Subcutaneous adipose tissue (tissue), 4 donors: ENCODE results near the gene ULK3. TPM values are rescaled to one million over a fixed set of nuclear protein-coding genes. Genes with fewer than 3 reads are reported as not detected.

ENCODE experiments used
- total RNA-seq, 4 donors: library from RNA; depleted of rRNA; stranded (reverse); fragments of >200 nt; gene quantifications; one replicate each; pipeline ENCODE4 v1.1.0, GENCODE V29; 2016
- TF ChIP-seq, protein P1 (sequence below): fragments of 450-650 bp; IDR thresholded peaks from one replicate; pipeline ENCODE4 v1.5.1; 2016; ENCODE audit warnings: low read depth, mild to moderate bottlenecking, control low read depth, antibody characterized with exemption, moderate library complexity

The ULK3 gene
- total RNA-seq, 4 donors from 2014 or later, result 23.8 to 29.8 (median 28.7) TPM

DNA sequence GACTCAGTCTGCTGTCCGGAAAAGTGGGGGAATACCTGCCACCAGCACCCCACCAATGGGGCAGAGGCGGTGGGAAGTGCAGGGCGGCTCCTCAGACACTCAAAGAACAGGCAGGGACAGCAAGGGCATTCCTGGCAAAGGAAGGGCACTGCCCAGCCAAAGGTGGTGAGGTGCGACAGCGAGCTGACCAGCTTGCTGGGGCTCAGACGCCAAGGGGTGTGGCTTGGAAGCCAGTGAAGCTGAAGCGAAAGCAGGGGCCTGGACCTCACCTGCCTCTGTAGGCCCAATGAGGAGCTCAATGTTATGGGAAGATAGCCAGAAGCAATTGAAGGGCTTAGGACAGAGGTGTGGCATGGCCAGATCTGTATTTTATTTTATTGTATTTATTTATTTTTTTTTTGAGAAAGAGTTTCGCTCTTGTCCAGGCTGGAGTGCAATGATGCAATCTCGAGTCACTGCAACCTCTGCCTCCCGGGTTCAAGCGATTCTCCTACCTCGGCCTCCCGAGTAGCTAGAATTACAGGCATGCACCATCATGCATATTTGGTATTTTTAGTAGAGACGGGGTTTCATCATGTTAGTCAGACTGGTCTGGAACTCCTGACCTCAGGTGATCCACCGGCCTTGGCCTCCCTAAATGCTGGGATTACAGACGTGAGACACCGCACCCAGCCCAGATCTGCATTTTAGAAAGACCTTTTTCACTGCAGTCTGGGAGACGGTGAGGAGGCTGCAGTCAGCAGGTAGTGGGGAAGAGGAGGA is 34.7 kb downstream of the ULK3 start:
- TF ChIP-seq, protein P1, sequence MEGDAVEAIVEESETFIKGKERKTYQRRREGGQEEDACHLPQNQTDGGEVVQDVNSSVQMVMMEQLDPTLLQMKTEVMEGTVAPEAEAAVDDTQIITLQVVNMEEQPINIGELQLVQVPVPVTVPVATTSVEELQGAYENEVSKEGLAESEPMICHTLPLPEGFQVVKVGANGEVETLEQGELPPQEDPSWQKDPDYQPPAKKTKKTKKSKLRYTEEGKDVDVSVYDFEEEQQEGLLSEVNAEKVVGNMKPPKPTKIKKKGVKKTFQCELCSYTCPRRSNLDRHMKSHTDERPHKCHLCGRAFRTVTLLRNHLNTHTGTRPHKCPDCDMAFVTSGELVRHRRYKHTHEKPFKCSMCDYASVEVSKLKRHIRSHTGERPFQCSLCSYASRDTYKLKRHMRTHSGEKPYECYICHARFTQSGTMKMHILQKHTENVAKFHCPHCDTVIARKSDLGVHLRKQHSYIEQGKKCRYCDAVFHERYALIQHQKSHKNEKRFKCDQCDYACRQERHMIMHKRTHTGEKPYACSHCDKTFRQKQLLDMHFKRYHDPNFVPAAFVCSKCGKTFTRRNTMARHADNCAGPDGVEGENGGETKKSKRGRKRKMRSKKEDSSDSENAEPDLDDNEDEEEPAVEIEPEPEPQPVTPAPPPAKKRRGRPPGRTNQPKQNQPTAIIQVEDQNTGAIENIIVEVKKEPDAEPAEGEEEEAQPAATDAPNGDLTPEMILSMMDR, result no peak

DNA sequence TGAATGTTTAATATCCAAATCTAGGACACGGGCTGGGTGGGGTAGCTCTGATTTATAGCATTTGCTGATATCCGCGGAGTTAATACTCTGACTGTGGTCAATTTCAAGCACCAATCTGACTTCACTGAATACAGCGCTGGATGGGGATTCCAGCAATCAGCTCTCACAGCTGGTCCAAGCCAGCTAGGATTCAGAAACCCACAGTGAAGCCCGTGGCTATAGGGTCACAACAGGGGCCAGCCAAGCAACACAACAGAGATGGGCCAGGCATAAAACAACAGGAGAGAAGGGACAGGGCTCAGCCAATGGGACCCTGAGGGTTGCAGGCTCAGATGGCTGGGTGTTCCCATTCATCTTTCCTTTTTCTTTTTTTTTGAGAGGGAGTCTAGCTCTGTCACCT is 35.7 kb downstream of the ULK3 start:
- TF ChIP-seq, protein P1, result no peak

DNA sequence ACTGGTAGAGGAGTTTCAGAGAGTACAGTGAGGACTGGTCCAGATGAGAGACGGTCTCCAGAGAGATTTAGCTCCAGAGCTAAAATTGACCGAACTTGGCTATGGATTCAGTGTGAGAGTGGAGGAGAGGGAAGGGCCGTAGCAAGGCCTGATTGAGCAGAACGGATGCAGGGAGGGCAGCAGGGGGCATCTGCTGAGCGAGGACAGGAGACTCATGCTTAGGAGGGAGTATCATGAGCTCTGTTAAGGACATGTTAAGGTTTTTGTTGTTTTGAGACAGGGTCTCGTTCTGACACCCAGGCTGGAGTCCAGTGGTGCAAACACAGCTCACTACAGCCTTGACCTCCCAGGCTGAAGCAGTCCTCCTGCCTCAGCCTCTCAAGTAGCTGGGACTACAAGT is 38.0 kb downstream of the ULK3 start:
- TF ChIP-seq, protein P1, result no peak

DNA sequence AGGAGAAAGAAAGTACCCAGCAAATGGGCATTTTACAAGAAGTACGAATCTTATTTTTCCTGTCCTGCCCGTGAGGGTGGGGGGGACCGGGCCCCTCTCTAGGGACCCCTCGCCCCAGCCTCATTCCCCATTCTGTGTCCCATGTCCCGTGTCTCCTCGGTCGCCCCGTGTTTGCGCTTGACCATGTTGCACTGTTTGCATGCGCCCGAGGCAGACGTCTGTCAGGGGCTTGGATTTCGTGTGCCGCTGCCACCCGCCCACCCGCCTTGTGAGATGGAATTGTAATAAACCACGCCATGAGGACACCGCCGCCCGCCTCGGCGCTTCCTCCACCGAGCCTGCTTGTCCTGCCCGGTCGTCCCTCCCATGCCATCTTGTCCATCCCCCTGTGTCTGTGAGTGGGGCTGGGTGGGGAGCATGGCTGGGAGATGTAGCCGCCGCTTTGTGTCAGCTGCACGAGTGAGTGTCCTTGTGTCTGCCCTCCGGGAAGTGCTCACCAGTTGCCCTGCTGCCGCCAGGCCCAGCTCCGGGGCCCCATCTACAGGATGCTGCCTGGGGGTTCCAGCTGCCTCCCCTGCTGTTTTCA is 40.0 kb downstream of the ULK3 start:
- TF ChIP-seq, protein P1, result no peak

DNA sequence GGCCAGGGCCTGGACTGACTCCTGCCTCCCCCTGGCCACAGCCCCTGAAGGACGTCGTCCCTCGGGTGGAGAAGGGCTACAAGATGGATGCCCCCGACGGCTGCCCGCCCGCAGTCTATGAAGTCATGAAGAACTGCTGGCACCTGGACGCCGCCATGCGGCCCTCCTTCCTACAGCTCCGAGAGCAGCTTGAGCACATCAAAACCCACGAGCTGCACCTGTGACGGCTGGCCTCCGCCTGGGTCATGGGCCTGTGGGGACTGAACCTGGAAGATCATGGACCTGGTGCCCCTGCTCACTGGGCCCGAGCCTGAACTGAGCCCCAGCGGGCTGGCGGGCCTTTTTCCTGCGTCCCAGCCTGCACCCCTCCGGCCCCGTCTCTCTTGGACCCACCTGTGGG is 40.7 kb downstream of the ULK3 start:
- TF ChIP-seq, protein P1, result no peak

DNA sequence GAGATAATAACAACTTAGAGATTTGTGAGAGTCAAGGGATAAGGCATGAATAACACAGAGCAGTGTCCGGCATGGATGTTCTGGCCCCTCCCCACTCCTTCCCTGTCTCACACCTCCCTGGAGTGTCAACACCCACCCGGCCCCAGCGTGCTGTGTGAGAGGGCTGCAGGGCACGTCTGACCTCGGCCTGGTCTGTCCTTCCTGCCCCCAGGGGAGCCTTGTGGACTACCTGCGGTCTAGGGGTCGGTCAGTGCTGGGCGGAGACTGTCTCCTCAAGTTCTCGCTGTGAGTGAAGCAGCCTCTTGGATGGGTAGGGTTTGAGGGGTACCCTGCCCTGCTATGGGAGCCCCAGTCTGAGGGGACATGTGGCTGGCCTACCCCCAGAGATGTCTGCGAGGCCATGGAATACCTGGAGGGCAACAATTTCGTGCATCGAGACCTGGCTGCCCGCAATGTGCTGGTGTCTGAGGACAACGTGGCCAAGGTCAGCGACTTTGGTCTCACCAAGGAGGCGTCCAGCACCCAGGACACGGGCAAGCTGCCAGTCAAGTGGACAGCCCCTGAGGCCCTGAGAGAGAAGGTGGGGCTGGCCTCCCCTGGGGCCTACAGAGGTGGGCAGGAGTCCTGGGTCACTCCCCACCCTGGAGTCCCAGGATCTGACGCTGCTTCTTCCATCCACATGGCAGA is 41.5 kb downstream of the ULK3 start:
- TF ChIP-seq, protein P1, result no peak

DNA sequence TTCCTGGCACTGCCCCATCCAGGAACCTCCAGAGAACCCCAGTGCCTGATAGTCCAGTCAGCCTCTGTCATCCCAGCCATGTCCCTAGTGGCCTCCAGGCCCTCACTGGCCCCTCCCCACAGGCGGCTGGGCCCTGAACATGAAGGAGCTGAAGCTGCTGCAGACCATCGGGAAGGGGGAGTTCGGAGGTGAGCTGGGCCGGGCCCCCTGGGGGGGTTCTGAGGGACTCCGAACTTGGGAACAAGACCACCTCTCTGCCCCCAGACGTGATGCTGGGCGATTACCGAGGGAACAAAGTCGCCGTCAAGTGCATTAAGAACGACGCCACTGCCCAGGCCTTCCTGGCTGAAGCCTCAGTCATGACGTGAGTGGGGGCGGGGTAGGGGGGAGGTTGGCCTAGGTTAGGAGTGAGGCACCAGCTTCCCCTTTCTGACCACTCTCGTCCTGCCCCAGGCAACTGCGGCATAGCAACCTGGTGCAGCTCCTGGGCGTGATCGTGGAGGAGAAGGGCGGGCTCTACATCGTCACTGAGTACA is 42.3 kb downstream of the ULK3 start:
- TF ChIP-seq, protein P1, result no peak
